Measurements from ENCODE around the gene VWA7.

The VWA7 gene

GRCh38 chr6:31782126-31782855 lies 5.2 kb upstream of the VWA7 start:
- Histone ChIP-seq H3K27ac (ENCODE audit: extremely low read depth, low read depth, low read length) (no peak overlapping the region), H3K4me1 (ENCODE audit: control insufficient read depth, insufficient read depth, low read length) (no peaks in the 10 kb centered on the region; the same call in 1 of the 2 replicates), H3K9me3 (ENCODE audit: control insufficient read depth, insufficient read depth, low read depth, low read length) (no peaks in the 10 kb centered on the region), H3K4me3 (ENCODE audit: low read depth, low read length) (no peak overlapping the region), H3K36me3 (ENCODE audit: control insufficient read depth in 2 of 2, insufficient read depth in 1 of 2, low read length in 2 of 2) (peaks cover 10 to 79% of the 10 kb centered on the region in 2 experiments; a peak in 2 of 3 replicates)
- POLR2A ChIA-PET = interaction anchor here (2.1 to 2.4 kb wide), 1 partner anchor 45 kb away, joined by 10 to 17 read pairs; the partner anchor contains the start of gene HSPA1B
- TF ChIP-seq, protein P1, sequence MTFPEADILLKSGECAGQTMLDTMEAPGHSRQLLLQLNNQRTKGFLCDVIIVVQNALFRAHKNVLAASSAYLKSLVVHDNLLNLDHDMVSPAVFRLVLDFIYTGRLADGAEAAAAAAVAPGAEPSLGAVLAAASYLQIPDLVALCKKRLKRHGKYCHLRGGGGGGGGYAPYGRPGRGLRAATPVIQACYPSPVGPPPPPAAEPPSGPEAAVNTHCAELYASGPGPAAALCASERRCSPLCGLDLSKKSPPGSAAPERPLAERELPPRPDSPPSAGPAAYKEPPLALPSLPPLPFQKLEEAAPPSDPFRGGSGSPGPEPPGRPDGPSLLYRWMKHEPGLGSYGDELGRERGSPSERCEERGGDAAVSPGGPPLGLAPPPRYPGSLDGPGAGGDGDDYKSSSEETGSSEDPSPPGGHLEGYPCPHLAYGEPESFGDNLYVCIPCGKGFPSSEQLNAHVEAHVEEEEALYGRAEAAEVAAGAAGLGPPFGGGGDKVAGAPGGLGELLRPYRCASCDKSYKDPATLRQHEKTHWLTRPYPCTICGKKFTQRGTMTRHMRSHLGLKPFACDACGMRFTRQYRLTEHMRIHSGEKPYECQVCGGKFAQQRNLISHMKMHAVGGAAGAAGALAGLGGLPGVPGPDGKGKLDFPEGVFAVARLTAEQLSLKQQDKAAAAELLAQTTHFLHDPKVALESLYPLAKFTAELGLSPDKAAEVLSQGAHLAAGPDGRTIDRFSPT (tag by site-specific recombination; IDR thresholded peaks at IDR 0.05) = peak; percentile 34; the same call in 1 of the 2 replicates
- TF ChIP-seq ZNF133 (tag by site-specific recombination; IDR thresholded peaks at IDR 0.05) = no peak
- CTCF ChIA-PET = interaction anchor here (0.7 to 7.5 kb wide), 3 partner anchors 13 to 50 kb away, joined by 3 to 50 read pairs (median 3); no protein-coding TSS in a partner anchor

DNA sequence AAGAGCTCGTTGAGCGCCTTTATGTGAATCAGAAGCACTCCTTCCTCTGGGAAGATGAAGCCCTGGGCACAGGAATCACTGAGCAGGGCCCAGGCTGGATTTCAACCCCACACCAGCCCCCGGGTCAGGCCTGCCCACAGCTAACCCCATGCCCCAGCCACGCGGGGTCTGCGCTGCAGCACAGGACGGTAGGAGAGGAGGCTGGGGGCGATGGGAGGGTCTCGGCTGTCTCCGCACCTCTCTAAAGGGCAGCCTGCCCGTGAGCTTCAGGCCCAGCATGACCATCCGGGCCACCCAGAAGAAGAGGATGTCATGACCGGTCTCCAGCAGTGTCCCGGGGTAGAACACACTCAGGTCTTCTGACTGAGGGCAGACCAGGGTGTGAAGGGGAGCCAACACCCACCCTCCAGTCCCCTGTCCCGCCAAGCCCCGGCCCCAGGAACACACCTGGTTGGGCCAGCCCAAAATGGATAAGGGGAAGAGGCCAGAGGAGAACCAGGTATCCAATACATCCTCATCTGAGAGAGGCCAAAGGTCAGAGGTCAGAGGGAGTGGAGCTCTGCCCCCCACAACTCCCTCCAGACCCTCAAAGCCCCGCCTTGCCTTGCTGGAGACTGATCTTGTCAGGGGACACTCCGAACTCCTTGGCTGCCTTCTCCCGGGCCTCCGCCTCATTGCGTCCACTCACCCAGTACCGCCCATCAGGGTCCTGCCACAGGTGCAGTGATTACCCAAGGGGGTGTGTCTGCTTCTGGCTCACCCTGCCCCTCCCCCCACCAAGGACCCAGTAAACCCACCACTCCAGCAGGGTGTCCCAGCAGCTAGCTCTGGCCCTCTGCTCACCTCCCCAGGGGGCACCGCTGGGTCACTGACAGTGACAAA lies 4.4 kb upstream of the VWA7 start:
- TF ChIP-seq SCRT2 (tag by site-specific recombination; IDR thresholded peaks at IDR 0.05) = 0 out of 2 replicates have a peak, but pooled peaks have one; percentile 24
- TF ChIP-seq KLF10 (tag by site-specific recombination; IDR thresholded peaks at IDR 0.05) = peak; percentile 51; the same call in 1 of the 2 replicates
- TF ChIP-seq ZNF530 (tag by site-specific recombination; IDR thresholded peaks at IDR 0.05; ENCODE audit: low read depth) = no peak
- no peak for TF ChIP-seq ZBTB1 (tag by site-specific recombination; IDR thresholded peaks at IDR 0.05)
- peak; percentile 59 for TF ChIP-seq ZIC2 (tag by site-specific recombination; IDR thresholded peaks at IDR 0.05)
- 0 out of 2 replicates have a peak, but pooled peaks have one; percentile 24 for TF ChIP-seq KLF1 (tag by site-specific recombination; IDR thresholded peaks at IDR 0.05)
- TF ChIP-seq ZNF155 (tag by site-specific recombination; IDR thresholded peaks at IDR 0.05) = no peak
- TF ChIP-seq BCL11B (tag by site-specific recombination; IDR thresholded peaks at IDR 0.05; ENCODE audit: low read depth) = 0 out of 2 replicates have a peak, but pooled peaks have one; percentile 37
- TF ChIP-seq KLF9 (tag by site-specific recombination; IDR thresholded peaks at IDR 0.05; ENCODE audit: low read depth) = peak; percentile 57
- TF ChIP-seq ZNF366 (tag by site-specific recombination; conservative IDR thresholded peaks at IDR 0.05) = no peak
- peak; percentile 83 for TF ChIP-seq BCL11A (tag by site-specific recombination; IDR thresholded peaks at IDR 0.05; ENCODE audit: low read depth)
- Histone ChIP-seq H3K9me3 (ENCODE audit: control insufficient read depth, insufficient read depth, low read depth, low read length) (no peaks in the 10 kb centered on the region), H3K4me1 (ENCODE audit: control insufficient read depth, insufficient read depth, low read length) (peaks cover 4% of the 10 kb centered on the region), H3K27ac (ENCODE audit: extremely low read depth, low read depth, low read length) (no peak overlapping the region), H3K36me3 (ENCODE audit: control insufficient read depth in 2 of 2, insufficient read depth in 1 of 2, low read length in 2 of 2) (peaks cover 9 to 76% of the 10 kb centered on the region in 2 experiments; a peak in 2 of 3 replicates), H3K4me3 (ENCODE audit: low read depth, low read length) (no peak overlapping the region)
- POLR2A ChIA-PET = interaction anchor here (0.6 to 2.4 kb wide), 3 partner anchors 34 to 55 kb away, joined by 3 to 17 read pairs (median 8); partner anchors contain the start of genes HSPA1A, HSPA1B and HSPA1L
- CTCF ChIA-PET = interaction anchor here (1.0 to 7.5 kb wide), 4 partner anchors 9 to 18 kb away, joined by 3 to 50 read pairs (median 16); partner anchors contain the start of gene SAPCD1

- CTCF ChIA-PET = interaction anchor here (0.7 to 7.5 kb wide), 4 partner anchors 10 to 82 kb away, joined by 3 to 50 read pairs (median 16); partner anchors contain the start of gene SAPCD1
- Histone ChIP-seq H3K36me3 (ENCODE audit: control insufficient read depth in 2 of 2, insufficient read depth in 1 of 2, low read length in 2 of 2) (peaks cover 3 to 72% of the 10 kb centered on the region in 2 experiments; a peak in 2 of 3 replicates), H3K4me1 (ENCODE audit: control insufficient read depth, insufficient read depth, low read length) (peaks cover 4% of the 10 kb centered on the region), H3K9me3 (ENCODE audit: control insufficient read depth, insufficient read depth, low read depth, low read length) (no peaks in the 10 kb centered on the region), H3K27ac (ENCODE audit: extremely low read depth, low read depth, low read length) (no peak overlapping the region), H3K4me3 (ENCODE audit: low read depth, low read length) (no peak overlapping the region)
- POLR2A ChIA-PET = interaction anchor here (0.6 to 2.4 kb wide), 4 partner anchors 35 to 233 kb away, joined by 3 to 17 read pairs (median 6); partner anchors contain the start of genes HSPA1A, HSPA1B, HSPA1L and NFKBIL1
- no peak for TF ChIP-seq ZNF214 (tag by site-specific recombination; IDR thresholded peaks at IDR 0.05; ENCODE audit: borderline replicate concordance)
- TF ChIP-seq EGR2 (tag by site-specific recombination; IDR thresholded peaks at IDR 0.05; ENCODE audit: low read depth) = peak; percentile 28; the same call in 1 of the 2 replicates
- no peak for TF ChIP-seq ZNF140 (tag by site-specific recombination; IDR thresholded peaks at IDR 0.05)
- no peak for TF ChIP-seq KLF16 (tag by site-specific recombination; IDR thresholded peaks at IDR 0.05)
- no peak for TF ChIP-seq ZNF514 (tag by site-specific recombination; IDR thresholded peaks at IDR 0.05)
- TF ChIP-seq, protein P1 (tag by site-specific recombination; IDR thresholded peaks at IDR 0.05) = 0 out of 2 replicates have a peak, but pooled peaks have one; percentile 16
- TF ChIP-seq, protein P2, sequence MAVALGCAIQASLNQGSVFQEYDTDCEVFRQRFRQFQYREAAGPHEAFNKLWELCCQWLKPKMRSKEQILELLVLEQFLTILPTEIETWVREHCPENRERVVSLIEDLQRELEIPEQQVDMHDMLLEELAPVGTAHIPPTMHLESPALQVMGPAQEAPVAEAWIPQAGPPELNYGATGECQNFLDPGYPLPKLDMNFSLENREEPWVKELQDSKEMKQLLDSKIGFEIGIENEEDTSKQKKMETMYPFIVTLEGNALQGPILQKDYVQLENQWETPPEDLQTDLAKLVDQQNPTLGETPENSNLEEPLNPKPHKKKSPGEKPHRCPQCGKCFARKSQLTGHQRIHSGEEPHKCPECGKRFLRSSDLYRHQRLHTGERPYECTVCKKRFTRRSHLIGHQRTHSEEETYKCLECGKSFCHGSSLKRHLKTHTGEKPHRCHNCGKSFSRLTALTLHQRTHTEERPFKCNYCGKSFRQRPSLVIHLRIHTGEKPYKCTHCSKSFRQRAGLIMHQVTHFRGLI (tag by site-specific recombination; IDR thresholded peaks at IDR 0.05) = 0 out of 2 replicates have a peak, but pooled peaks have one; percentile 48
- TF ChIP-seq ZNF600 (tag by site-specific recombination; IDR thresholded peaks at IDR 0.05) = peak; percentile 57
- TF ChIP-seq KLF1 (tag by site-specific recombination; IDR thresholded peaks at IDR 0.05) = no peak
These were observed 3.5 kb upstream of the VWA7 start for GRCh38 chr6:31780507-31781243.
